GM18502 (cell line): ENCODE measurements around the gene ARL15.

Source experiments
- ATAC-seq: cut with Tn5 transposase; IDR thresholded peaks from one replicate; pipeline ENCODE4 v1.9.1; 2021; ENCODE audit warnings: mild to moderate bottlenecking; ENCODE audit not compliant: unreplicated experiment, poor library complexity

The ARL15 gene

GRCh38 chr5:53928641-53929040, 381.7 kb downstream of the ARL15 start:
- no peak for ATAC-seq

- ATAC-seq, result no peak
Measured at GRCh38 chr5:53927668-53928247, 382.6 kb downstream of the ARL15 start.

GRCh38 chr5:53926026-53926425, 384.3 kb downstream of the ARL15 start:
- ATAC-seq, result no peak

- ATAC-seq, result no peak
Measured at GRCh38 chr5:53924392-53924791, 386.0 kb downstream of the ARL15 start.

GRCh38 chr5:53923961-53924360, 386.4 kb downstream of the ARL15 start:
- ATAC-seq, result no peak

GRCh38 chr5:53922508-53923498, 387.6 kb downstream of the ARL15 start:
- no peak for ATAC-seq

GRCh38 chr5:53917826-53918225, 392.5 kb downstream of the ARL15 start:
- ATAC-seq, result no peak

- ATAC-seq, result no peak
Measured at GRCh38 chr5:53917095-53917494, 393.3 kb downstream of the ARL15 start.

GRCh38 chr5:53915120-53915519, 395.3 kb downstream of the ARL15 start:
- no peak for ATAC-seq

GRCh38 chr5:53913941-53914340, 396.4 kb downstream of the ARL15 start:
- ATAC-seq, result no peak

- ATAC-seq, result no peak
Measured at GRCh38 chr5:53908757-53909156, 401.6 kb downstream of the ARL15 start.

- ATAC-seq, result no peak
Measured at GRCh38 chr5:53907827-53908226, 402.5 kb downstream of the ARL15 start.

- ATAC-seq, result no peak
Measured at GRCh38 chr5:53906736-53907135, 403.6 kb downstream of the ARL15 start.

- no peak for ATAC-seq
Measured at GRCh38 chr5:53902296-53902907, 408.0 kb downstream of the ARL15 start.

GRCh38 chr5:53900677-53901076, 409.7 kb downstream of the ARL15 start:
- ATAC-seq, result no peak

GRCh38 chr5:53895091-53895683, 415.2 kb downstream of the ARL15 start:
- no peak for ATAC-seq

GRCh38 chr5:53893626-53894025, 416.7 kb downstream of the ARL15 start:
- ATAC-seq, result no peak

- no peak for ATAC-seq
Measured at GRCh38 chr5:53892224-53892623, 418.1 kb downstream of the ARL15 start.

- no peak for ATAC-seq
Measured at GRCh38 chr5:53891159-53891558, 419.2 kb downstream of the ARL15 start.

GRCh38 chr5:53890490-53890889, 419.9 kb downstream of the ARL15 start:
- ATAC-seq, result no peak

- ATAC-seq, result no peak
Measured at GRCh38 chr5:53884844-53885243, 425.5 kb downstream of the ARL15 start.
